ENCODE data around the gene RASAL2.

DNA sequence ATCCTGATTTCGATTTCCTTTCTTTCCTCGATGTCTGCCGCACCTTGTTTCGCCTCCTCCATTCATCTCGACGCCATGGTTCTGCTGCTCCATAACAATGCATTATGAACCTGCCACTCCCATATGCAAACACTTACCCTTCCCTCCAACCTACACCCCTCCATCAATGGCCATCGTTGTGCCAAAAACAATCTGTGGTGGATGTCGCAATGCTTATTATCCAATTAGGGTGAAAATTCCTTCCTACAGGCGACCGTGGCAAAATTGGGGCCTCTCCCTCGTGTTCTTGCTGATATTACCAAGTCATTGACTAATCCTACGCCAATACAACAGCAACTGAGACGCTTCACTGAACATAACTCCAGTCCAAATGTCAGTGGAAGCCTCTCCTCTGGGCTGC, 362.6 kb downstream of the RASAL2 start:
- TF ChIP-seq CTCF (conservative IDR thresholded peaks at IDR 0.05 in 1 of 2, IDR thresholded peaks at IDR 0.05 in 1 of 2; ENCODE audit: low read depth in 1 of 2, low read length in 2 of 2) (no peak), EZH2 (IDR thresholded peaks at IDR 0.05; ENCODE audit: low read length, missing control alignments) (no peak)
